SK-MEL-5 (cell line): Measurements from ENCODE around the gene CRLF2. TPM values are rescaled to one million over a fixed set of nuclear protein-coding genes. Genes with fewer than 3 reads are reported as not detected.

ENCODE experiments used
- DNase-seq: peaks from one replicate; pipeline ENCODE4 v3.0.0-alpha.2; 2016; ENCODE audit warnings: low read depth, low spot score
- in situ Hi-C: cut with HindIII; loops from 2 replicates; pipeline ENCODE4 v1.10.0; 2016; ENCODE audit warnings: low sequenced_read_pairs, high pct_unique_total_duplicates, low pct_unique_long_range_greater_than_20kb
- total RNA-seq: library from RNA; depleted of rRNA; stranded (reverse); fragments of >200 nt; shearing (Covaris generic); gene quantifications from 2 replicates; pipeline ENCODE4 v1.2.3, GENCODE V29; 2014; rRNA removed

CRLF2 gene
- total RNA-seq, 1 experiment from 2014 or later = 1.1 TPM

- DNase-seq = no peak
- in situ Hi-C loops = no loop called here
These were observed 58.5 kb downstream of the CRLF2 start for GRCh38 chrX:1153940-1154339.

DNA sequence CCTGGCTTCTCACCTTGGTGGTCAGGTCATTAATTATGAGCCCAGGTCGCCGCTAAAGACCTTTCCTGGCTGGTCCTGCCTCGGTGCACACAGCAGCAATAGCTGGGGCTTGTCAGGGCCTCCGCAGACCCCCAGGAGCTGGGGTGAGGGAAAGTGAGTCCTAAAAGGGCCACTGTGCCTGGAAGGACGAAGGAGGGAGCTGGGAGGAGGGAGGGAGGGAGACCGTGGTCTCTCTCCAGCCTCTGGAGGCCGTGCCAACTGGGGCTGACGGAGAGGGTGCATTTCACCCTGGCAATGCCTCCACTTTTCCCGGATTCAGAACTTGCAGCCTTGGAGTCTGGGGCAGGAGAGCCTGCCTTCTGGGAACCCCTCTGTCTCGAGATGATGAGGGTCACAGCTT, 60.4 kb downstream of the CRLF2 start:
- in situ Hi-C loops = no loop called here
- DNase-seq = no peak

DNA sequence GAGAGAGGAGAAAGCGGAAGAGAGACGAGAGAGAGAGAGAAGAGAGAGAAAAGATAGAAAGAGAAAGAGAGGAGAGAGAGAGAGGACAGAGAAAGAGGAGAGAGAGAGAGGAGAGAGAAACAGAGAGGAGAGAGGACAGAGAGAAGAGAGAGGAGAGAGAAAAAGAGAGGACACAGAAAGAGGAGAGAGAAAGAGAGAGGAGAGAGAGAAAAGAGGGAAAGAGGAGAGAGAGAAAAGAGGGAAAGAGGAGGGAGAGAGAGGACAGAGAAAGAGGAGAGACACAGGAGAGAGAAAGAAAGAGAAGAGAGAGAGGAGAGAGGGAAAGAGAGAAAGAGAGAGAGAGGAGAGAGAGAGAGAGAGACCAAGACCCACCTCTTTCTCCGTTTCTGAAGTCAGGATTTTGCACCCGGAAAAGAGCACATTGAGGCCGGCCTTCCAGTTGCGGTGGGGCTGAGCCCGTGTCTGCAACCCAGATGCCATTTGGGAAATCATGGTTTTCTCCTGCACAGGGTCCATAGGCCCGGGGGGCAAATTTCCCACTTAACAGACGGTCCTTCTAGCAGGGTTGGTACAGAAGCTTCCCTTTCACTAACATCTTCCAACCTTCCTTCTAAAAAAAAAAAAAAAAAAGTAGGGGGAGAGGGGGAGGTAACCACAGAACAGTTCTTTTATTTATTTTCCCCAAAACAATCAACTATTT, 60.9 kb downstream of the CRLF2 start:
- no peak for DNase-seq
- in situ Hi-C loops = no loop called here

- in situ Hi-C loops = no loop called here
- no peak for DNase-seq
These were observed 61.7 kb downstream of the CRLF2 start for GRCh38 chrX:1150569-1151347.

- no peak for DNase-seq
- in situ Hi-C loops = no loop called here
These were observed 64.6 kb downstream of the CRLF2 start for GRCh38 chrX:1147611-1148515.

DNA sequence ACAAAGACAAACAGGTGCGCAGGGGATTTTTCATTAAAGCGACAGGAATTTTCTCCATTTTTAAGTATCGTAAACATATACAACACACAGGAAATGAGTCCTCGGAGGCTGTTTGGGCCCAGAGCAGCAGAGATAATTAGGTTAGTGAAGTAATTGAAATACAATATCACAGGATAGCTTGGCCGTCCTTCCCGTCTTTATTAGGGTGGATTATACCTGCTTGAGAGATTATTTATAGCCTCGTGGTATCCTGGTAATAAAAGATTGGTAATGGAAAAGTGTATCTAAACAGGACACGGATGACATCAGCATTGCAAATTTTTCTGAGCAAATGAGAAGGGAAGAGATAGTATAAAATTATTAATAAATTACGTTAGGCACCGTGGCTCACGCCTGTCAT, 68.2 kb downstream of the CRLF2 start:
- in situ Hi-C loops = no loop called here
- no peak for DNase-seq

Other genes with a start within 250 kb of the CRLF2 start
- 2.4 and 4.5 TPM in 2 replicates for gene CSF2RA, start 56.2 kb upstream of the CRLF2 start, total RNA-seq
- 0.26 TPM in 1 of 2 replicates, not detected in the other for gene IL3RA, start 124.1 kb upstream of the CRLF2 start, total RNA-seq
- 159 and 168 TPM in 2 replicates for gene SLC25A6, start 179.5 kb upstream of the CRLF2 start, total RNA-seq
- gene ASMTL, start 240.3 kb upstream of the CRLF2 start, total RNA-seq = 2.5 and 3.1 TPM in 2 replicates